GM12878 (cell line): Measurements from ENCODE around the gene FXYD7. TPM values are rescaled to one million over a fixed set of nuclear protein-coding genes. Genes with fewer than 3 reads are reported as not detected.

Experiments used
- ATAC-seq: fragments of 200-7000 bp; cut with Tn5 transposase; 3 replicates; pipeline ENCODE4 v1.9.1; 2020; ENCODE audit warnings: mild to moderate bottlenecking, moderate library complexity
- BruUV-seq: library from RNA; stranded (reverse); fragments of 400-500 nt; replicated peaks from 2 replicates; lab custom pipeline; 2021; lab: Mats Ljungman, UMichigan
- CTCF ChIA-PET: fragments of 300-600 bp; sonication (Branson Sonifier 250); formaldehyde crosslinking; extraction: SDS; loops from one replicate; lab custom pipeline; 2021; ENCODE audit warnings: inconsistent platforms; lab: Yijun Ruan, JAX
- POLR2A ChIA-PET: fragments of 350-600 bp; formaldehyde crosslinking; extraction: SDS; loops from one replicate; lab custom pipeline; 2021; ENCODE audit warnings: inconsistent platforms; lab: Charles Lee
- RAD21 ChIA-PET: fragments of 300-600 bp; sonication (Branson Sonifier 250); formaldehyde crosslinking; loops from one replicate; lab custom pipeline; 2023; ENCODE audit warnings: antibody characterized with exemption; ENCODE audit not compliant: unreplicated experiment; lab: Charles Lee
- SMC1A ChIA-PET: fragments of 300-600 bp; sonication (Branson Sonifier 250); formaldehyde crosslinking; loops from one replicate; lab custom pipeline; 2023; ENCODE audit not compliant: unreplicated experiment, uncharacterized antibody; lab: Charles Lee
- DNase-seq: peaks from one replicate; pipeline ENCODE4 v3.0.0-alpha.2; 2011; ENCODE audit warnings: low read depth, low spot score
- FAIRE-seq: peaks from 3 replicates; lab custom pipeline; 2011; peaks lifted over from hg19 to GRCh38; lab: Jason Lieb, UNC
- H2AFZ ChIP-seq: 2 replicates; pipeline ENCODE4 v1.6.0; 2011; ENCODE audit warnings: low read depth, low read length, control low read depth; ENCODE audit not compliant: control insufficient read depth
- H3K27ac ChIP-seq: 2 replicates; pipeline ENCODE4 v1.5.1; 2011; ENCODE audit warnings: control low read depth; ENCODE audit not compliant: control insufficient read depth, insufficient read depth
- H3K27me3 ChIP-seq, 2 experiments: replicated peaks in 1 of 2; 2 replicates each; pipeline versions ENCODE4 v1.6.0 to v1.6.1; 2011; ENCODE audit warnings: low read length in 1 of 2; ENCODE audit not compliant: control insufficient read depth in 2 of 2, insufficient read depth in 2 of 2
- H3K36me3 ChIP-seq, 2 experiments: 2 replicates each; pipeline ENCODE4 v1.5.1; 2011; ENCODE audit warnings: low read length in 1 of 2; ENCODE audit not compliant: control insufficient read depth in 2 of 2, insufficient read depth in 2 of 2
- H3K4me1 ChIP-seq: 2 replicates; pipeline ENCODE4 v1.6.1; 2011; ENCODE audit warnings: mild to moderate bottlenecking, low read length, moderate library complexity, mixed read lengths; ENCODE audit not compliant: control insufficient read depth, insufficient read depth
- H3K4me2 ChIP-seq: 2 replicates; pipeline ENCODE4 v1.6.0; 2011; ENCODE audit warnings: control low read depth; ENCODE audit not compliant: control insufficient read depth, insufficient read depth
- H3K4me3 ChIP-seq: fragments of 200-600 bp; sonication (generic); 2 replicates; pipeline ENCODE4 v1.5.1; 2016
- H3K79me2 ChIP-seq: 2 replicates; pipeline ENCODE4 v1.6.0; 2011; ENCODE audit warnings: low read length; ENCODE audit not compliant: control insufficient read depth, insufficient read depth
- H3K9ac ChIP-seq: 2 replicates; pipeline ENCODE4 v1.8.0; 2011; ENCODE audit warnings: low read length, control low read depth, mixed read lengths; ENCODE audit not compliant: control insufficient read depth, insufficient read depth
- H3K9me3 ChIP-seq: replicated peaks from 3 replicates; pipeline ENCODE4 v1.5.1; 2011; ENCODE audit warnings: mild to moderate bottlenecking, low read length; ENCODE audit not compliant: control insufficient read depth, insufficient read depth
- H4K20me1 ChIP-seq: 2 replicates; pipeline ENCODE4 v1.6.0; 2011; ENCODE audit not compliant: control insufficient read depth, insufficient read depth
- CEBPB ChIP-seq, 2 experiments: fragments of 150-350 bp in 1 of 2; IDR thresholded peaks; 2 replicates each; pipeline ENCODE4 v1.6.1; 2012 to 2014; ENCODE audit warnings: low read depth in 2 of 2, low read length in 2 of 2, borderline replicate concordance in 1 of 2, inconsistent platforms in 1 of 2
- EZH2 ChIP-seq: IDR thresholded peaks from 2 replicates; pipeline ENCODE4 v1.6.1; 2012; ENCODE audit warnings: low read depth, mild to moderate bottlenecking, control low read depth, inconsistent platforms, low read length, borderline replicate concordance; ENCODE audit not compliant: control insufficient read depth
- HDGF ChIP-seq: fragments of 450-650 bp; IDR thresholded peaks from 2 replicates; pipeline ENCODE4 v1.6.1; 2016; ENCODE audit warnings: antibody characterized with exemption
- MEF2A ChIP-seq: IDR thresholded peaks from 2 replicates; pipeline ENCODE4 v1.6.1; 2011; ENCODE audit warnings: low read depth, mild to moderate bottlenecking, low read length, moderate library complexity; ENCODE audit not compliant: insufficient read depth
- NFIC ChIP-seq: IDR thresholded peaks from 2 replicates; pipeline ENCODE4 v1.6.1; 2012; ENCODE audit warnings: low read depth, mild to moderate bottlenecking, inconsistent platforms, low read length, moderate library complexity
- RBBP5 ChIP-seq: fragments of 200-600 bp; sonication (generic); conservative IDR thresholded peaks from 2 replicates; pipeline ENCODE4 v1.6.1; 2016
- STAT3 ChIP-seq: IDR thresholded peaks from 2 replicates; pipeline ENCODE4 v1.6.1; 2011; ENCODE audit warnings: low read depth, low read length, improper control_type of control experiment
- ZNF592 ChIP-seq: fragments of 450-650 bp; IDR thresholded peaks from 2 replicates; pipeline ENCODE4 v1.6.1; 2017; ENCODE audit warnings: mild to moderate bottlenecking, moderate library complexity
- WGBS: methylation state at CpG from one replicate; pipeline ENCODE4 v1.1.6; 2016; ENCODE audit warnings: low lambda C conversion rate; ENCODE audit not compliant: insufficient replicate concordance, insufficient coverage; ENCODE audit errors: missing lambda C conversion rate; 5-methylcytosine and 5-hydroxymethylcytosine counted together
- in situ Hi-C: fragments of 300-500 bp; cut with MboI; formaldehyde crosslinking; loops from 9 replicates; pipeline ENCODE4 v1.14.3; 2018; ENCODE audit warnings: mixed read lengths
- intact Hi-C: fragments of 100-400 bp; cut with micrococcal nuclease; formaldehyde crosslinking; loops from one replicate; pipeline ENCODE4 v1.14.2; 2022; ENCODE audit not compliant: unreplicated experiment
- polyA plus RNA-seq, 11 experiments: library from polyadenylated mRNA; depleted of rRNA in 4 of 11; unstranded in 6 of 11; stranded (reverse) in 5 of 11; fragments of >200 nt; fragmentation: Nextera tagmentation in 4 of 11; fragmentation: Illumina TruSeq in 1 of 11; extraction: Ambion mirVana in 4 of 11; extraction: Trizol in 1 of 11; gene quantifications; 1 replicate in 1 of 11; 2 replicates in 10 of 11; pipeline versions ENCODE4 v1.2.1 to v1.2.3, GENCODE V29; 2011 to 2016; ENCODE audit warnings: inconsistent platforms in 2 of 11, missing spikeins in 2 of 11, low read depth in 1 of 11
- total RNA-seq, 4 experiments: library from RNA; depleted of rRNA in 3 of 4; stranded (reverse); fragments of >200 nt in 3 of 4; fragmentation: Illumina TruSeq in 1 of 4; extraction: Trizol in 1 of 4; gene quantifications; 2 replicates each; pipeline versions ENCODE4 v1.2.1 to v1.2.3, GENCODE V29; 2013 to 2021

Gene FXYD7
- total and polyA plus RNA-seq, 10 of the 15 experiments (the other 5 are each of a cell fraction or from before 2014, with no cell fraction given): 0.07 to 0.28 (median 0.12) TPM; not detected in 7

- 75% methylated on average over 20 of the region's 20 CpGs for WGBS
- ChIA-PET RAD21 (no interaction called here), CTCF (interaction anchor here (0.6 to 1.9 kb wide), 3 partner anchors 10 to 256 kb away, joined by 3 to 10 read pairs (median 4); partner anchors contain the start of gene LGI4), POLR2A (no interaction called here), SMC1A (no interaction called here)
- H3K27ac ChIP-seq: no peak overlapping the region
- H3K9ac ChIP-seq: no peak overlapping the region
- no peaks in the 10 kb centered on the region for H4K20me1 ChIP-seq
- H2AFZ ChIP-seq: no peak overlapping the region
- peaks cover 12% of the 10 kb centered on the region for H3K4me1 ChIP-seq
- in situ Hi-C loops: no loop called here
- no peaks in the 10 kb centered on the region for H3K9me3 ChIP-seq
- no peak overlapping the region for H3K4me3 ChIP-seq
- no peak overlapping the region for H3K4me2 ChIP-seq
- no peak for DNase-seq
- no peaks in the 10 kb centered on the region for H3K79me2 ChIP-seq
- H3K36me3 ChIP-seq: no peaks in the 10 kb centered on the region
- no TSS peak for BruUV-seq
- no peaks in the 10 kb centered on the region for H3K27me3 ChIP-seq
- TF ChIP-seq ZNF592 (no peak), RBBP5 (no peak), STAT3 (no peak), EZH2 (no peak), CEBPB (IDR thresholded peaks at IDR 0.05; ENCODE audit: borderline replicate concordance in 1 of 2, low read depth in 2 of 2, low read length in 2 of 2) (no peak), HDGF (no peak), MEF2A (no peak), NFIC (no peak)
- intact Hi-C loops: no loop called here
- FAIRE-seq: no peak
- ATAC-seq: no peak
Measured at GRCh38 chr19:35126624-35126959, 16.5 kb upstream of the FXYD7 start.
